ENCODE measurements around the gene NLRP10. TPM values are rescaled to one million over a fixed set of nuclear protein-coding genes. Genes with fewer than 3 reads are reported as not detected.

NLRP10 gene
- total and polyA plus RNA-seq, 2 donors (not counting 3 experiments of a cell fraction or from before 2014, with no cell fraction given), result not detected

DNA sequence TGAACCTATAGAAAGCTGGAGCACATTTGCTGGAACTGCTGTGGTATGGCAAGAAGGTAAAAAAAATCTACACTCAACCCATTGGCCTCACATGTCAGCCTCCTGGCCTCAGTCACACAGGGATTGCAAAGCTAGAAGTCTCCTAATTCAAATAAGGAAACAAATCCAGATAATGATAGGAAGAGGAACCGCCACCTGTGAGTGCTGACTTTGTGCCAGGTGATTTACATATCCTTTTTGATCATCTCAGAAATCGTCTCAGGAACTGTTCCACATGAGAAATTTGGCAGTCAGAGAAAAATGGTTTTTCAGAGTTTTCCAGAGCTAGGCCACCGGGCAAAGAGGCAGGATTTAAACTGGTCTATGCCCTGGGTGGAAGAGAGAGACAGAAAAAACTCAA, 986 bp downstream of the NLRP10 start:
- BruUV-seq (replicated peaks), result no TSS peak
- H3K4me3 ChIP-seq (replicated peaks in 1 of 3; ENCODE audit: insufficient read depth in 1 of 3, low read depth in 1 of 3, low read length in 3 of 3), result no peak overlapping the region
- H3K4me2 ChIP-seq (ENCODE audit: insufficient read depth, low read length), result no peak overlapping the region
- no peak overlapping the region for H2AFZ ChIP-seq (ENCODE audit: low read depth, low read length)
- no peaks in the 10 kb centered on the region for H3K36me3 ChIP-seq (ENCODE audit: control insufficient read depth in 2 of 2, extremely low read depth in 1 of 2, insufficient read depth in 2 of 2, low read length in 2 of 2)
- H3K79me2 ChIP-seq (ENCODE audit: control insufficient read depth, insufficient read depth, low read length), result no peaks in the 10 kb centered on the region
- dilution Hi-C loops (cut with MboI; ENCODE audit: extremely low pct_ligation_motif_present, low sequenced_read_pairs), result no loop called here
- ChIA-PET CTCF (interaction anchor here (2.0 kb wide), 1 partner anchor 23 kb away, joined by 5 read pairs; the partner anchor contains the start of gene EIF3F), POLR2A (no interaction called here)
- no peak overlapping the region for H3K9ac ChIP-seq (replicated peaks; ENCODE audit: extremely low read depth, insufficient read depth, low read length)
- H4K20me1 ChIP-seq (replicated peaks; ENCODE audit: control insufficient read depth, extremely low read depth, insufficient read depth, low read length), result no peaks in the 10 kb centered on the region
- H3K27me3 ChIP-seq (ENCODE audit: control insufficient read depth in 2 of 2, insufficient read depth in 2 of 2, low read length in 2 of 2), result peaks cover 2 to 4% of the 10 kb centered on the region in 2 experiments
- H3K27ac ChIP-seq (ENCODE audit: insufficient read depth, low read depth, low read length), result no peak overlapping the region
- TF ChIP-seq, protein P1, sequence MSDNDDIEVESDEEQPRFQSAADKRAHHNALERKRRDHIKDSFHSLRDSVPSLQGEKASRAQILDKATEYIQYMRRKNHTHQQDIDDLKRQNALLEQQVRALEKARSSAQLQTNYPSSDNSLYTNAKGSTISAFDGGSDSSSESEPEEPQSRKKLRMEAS (IDR thresholded peaks at IDR 0.05; ENCODE audit: insufficient read depth, insufficient read length), result no peak
- TF ChIP-seq EZH2 (IDR thresholded peaks at IDR 0.05; ENCODE audit: borderline replicate concordance, low read depth, low read length, severe bottlenecking) (no peak), FOS (IDR thresholded peaks at IDR 0.05; ENCODE audit: borderline replicate concordance, insufficient read depth, low read length) (no peak), JUN (IDR thresholded peaks at IDR 0.05; ENCODE audit: borderline replicate concordance, insufficient read depth, insufficient read length, low read depth) (no peak), GATA2 (IDR thresholded peaks at IDR 0.05; ENCODE audit: insufficient read depth, insufficient read length, low read depth, low read length) (no peak), POLR2A (IDR thresholded peaks at IDR 0.05; ENCODE audit: low read depth, low read length) (no peak), MYC (IDR thresholded peaks at IDR 0.05; ENCODE audit: low read depth, low read length) (no peak), POLR2AphosphoS5 (IDR thresholded peaks at IDR 0.05; ENCODE audit: insufficient read depth, low read depth, low read length) (no peak)
- TF ChIP-seq, protein P2, sequence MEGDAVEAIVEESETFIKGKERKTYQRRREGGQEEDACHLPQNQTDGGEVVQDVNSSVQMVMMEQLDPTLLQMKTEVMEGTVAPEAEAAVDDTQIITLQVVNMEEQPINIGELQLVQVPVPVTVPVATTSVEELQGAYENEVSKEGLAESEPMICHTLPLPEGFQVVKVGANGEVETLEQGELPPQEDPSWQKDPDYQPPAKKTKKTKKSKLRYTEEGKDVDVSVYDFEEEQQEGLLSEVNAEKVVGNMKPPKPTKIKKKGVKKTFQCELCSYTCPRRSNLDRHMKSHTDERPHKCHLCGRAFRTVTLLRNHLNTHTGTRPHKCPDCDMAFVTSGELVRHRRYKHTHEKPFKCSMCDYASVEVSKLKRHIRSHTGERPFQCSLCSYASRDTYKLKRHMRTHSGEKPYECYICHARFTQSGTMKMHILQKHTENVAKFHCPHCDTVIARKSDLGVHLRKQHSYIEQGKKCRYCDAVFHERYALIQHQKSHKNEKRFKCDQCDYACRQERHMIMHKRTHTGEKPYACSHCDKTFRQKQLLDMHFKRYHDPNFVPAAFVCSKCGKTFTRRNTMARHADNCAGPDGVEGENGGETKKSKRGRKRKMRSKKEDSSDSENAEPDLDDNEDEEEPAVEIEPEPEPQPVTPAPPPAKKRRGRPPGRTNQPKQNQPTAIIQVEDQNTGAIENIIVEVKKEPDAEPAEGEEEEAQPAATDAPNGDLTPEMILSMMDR (IDR thresholded peaks at IDR 0.05; ENCODE audit: extremely low read depth in 1 of 2, insufficient read depth in 1 of 2, low read depth in 1 of 2, low read length in 2 of 2), result no peak
- H3K9me3 ChIP-seq (replicated peaks; ENCODE audit: control insufficient read depth, insufficient read depth, low read length), result no peaks in the 10 kb centered on the region
- no peak for DNase-seq (ENCODE audit: low read depth, low spot score)
- H3K4me1 ChIP-seq (ENCODE audit: control insufficient read depth, extremely low read depth, insufficient read depth, low read length), result no peaks in the 10 kb centered on the region
- no peak for FAIRE-seq
- intact Hi-C loops (cut with micrococcal nuclease), result no loop called here
- H3K9me1 ChIP-seq (replicated peaks; ENCODE audit: control insufficient read depth, extremely low read depth, insufficient read depth, low read length), result no peaks in the 10 kb centered on the region

Measured in endothelial cell of umbilical vein (primary cell).